Gastrocnemius medialis (tissue), 4 donors: Measurements from ENCODE around the gene GMCL2. TPM values are rescaled to one million over a fixed set of nuclear protein-coding genes. Genes with fewer than 3 reads are reported as not detected.
A peak's percentile ranks its signal among the peaks of the same experiment; 100 is the strongest.

ENCODE experiments used
- ATAC-seq, 2 donors: fragments of 150-250 bp; one replicate each; pipeline ENCODE4 v1.9.1; 2016
- DNase-seq, 2 donors: peaks; one replicate each; pipeline ENCODE4 v3.0.0-alpha.2; 2019
- H3K27ac ChIP-seq, 4 donors: fragments of 200-600 bp; sonication (generic); 1 replicate in 1 of 4; 2 replicates in 3 of 4; pipeline ENCODE4 v1.5.1; 2016 to 2018; ENCODE audit warnings: mild to moderate bottlenecking in 2 of 4, moderate library complexity in 1 of 4
- H3K27me3 ChIP-seq, 3 donors: fragments of 200-600 bp; sonication (generic) in 2 of 3; 1 replicate in 1 of 3; 2 replicates in 2 of 3; pipeline versions ENCODE4 v1.5.1 to v1.6.0; 2016 to 2019; ENCODE audit warnings: mild to moderate bottlenecking in 1 of 3, moderate library complexity in 1 of 3
- H3K36me3 ChIP-seq, 2 donors: fragments of 200-600 bp; sonication (generic) in 1 of 2; one replicate each; pipeline ENCODE4 v1.5.1; 2017 to 2018
- H3K4me1 ChIP-seq, 2 donors: fragments of 200-600 bp; sonication (generic) in 1 of 2; one replicate each; pipeline ENCODE4 v1.5.1; 2016 to 2017; ENCODE audit warnings: mild to moderate bottlenecking in 2 of 2
- H3K4me3 ChIP-seq, 4 donors: fragments of 200-600 bp; sonication (generic) in 3 of 4; 1 replicate in 1 of 4; 2 replicates in 3 of 4; pipeline ENCODE4 v1.5.1; 2016 to 2019; ENCODE audit warnings: mild to moderate bottlenecking in 2 of 4
- H3K9me3 ChIP-seq, 3 donors: fragments of 200-600 bp; sonication (generic) in 2 of 3; 1 replicate in 1 of 3; 2 replicates in 2 of 3; pipeline ENCODE4 v1.5.1; 2016 to 2019
- CTCF ChIP-seq, 5 experiments: fragments of 450-650 bp in 3 of 5; fragments of 200-600 bp in 2 of 5; sonication (generic) in 2 of 5; IDR thresholded peaks in 4 of 5; conservative IDR thresholded peaks in 1 of 5; 1 replicate in 4 of 5; 2 replicates in 1 of 5; pipeline ENCODE4 v1.5.1; 2016 to 2019; ENCODE audit warnings: antibody characterized with exemption in 5 of 5, mild to moderate bottlenecking in 3 of 5, moderate library complexity in 3 of 5
- POLR2A ChIP-seq, 2 donors: fragments of 450-650 bp; IDR thresholded peaks; one replicate each; pipeline ENCODE4 v1.6.1; 2017; ENCODE audit warnings: antibody characterized with exemption in 2 of 2, mild to moderate bottlenecking in 2 of 2, moderate library complexity in 2 of 2
- in situ Hi-C, 4 donors: fragments of 200-750 bp; cut with MboI; loops; one replicate each; pipeline versions ENCODE4 v1.15.0 to v1.8.0; 2017; ENCODE audit warnings: low sequenced_read_pairs in 4 of 4
- intact Hi-C: fragments of 100-400 bp; cut with DNase I; formaldehyde crosslinking; loops from one replicate; pipeline ENCODE4 v1.15.1; 2023; ENCODE audit warnings: low total_unique reads
- total RNA-seq, 4 donors: library from RNA; depleted of rRNA; stranded (reverse); fragments of >200 nt; gene quantifications; one replicate each; pipeline versions ENCODE4 v1.1.0 to v1.2.3, GENCODE V29; 2016

The GMCL2 gene
- total RNA-seq, 4 donors from 2014 or later: not detected

GRCh38 chr5:178194026-178194425 lies 6.9 kb upstream of the GMCL2 start:
- no peak for ATAC-seq
- no peaks in the 10 kb centered on the region for H3K27me3 ChIP-seq
- no peaks in the 10 kb centered on the region for H3K4me1 ChIP-seq
- in situ Hi-C loops (no loop called here), intact Hi-C loops (no loop called here)
- no peak overlapping the region for H3K27ac ChIP-seq
- no peaks in the 10 kb centered on the region for H3K36me3 ChIP-seq
- TF ChIP-seq CTCF (IDR thresholded peaks at IDR 0.05 in 4 of 5, conservative IDR thresholded peaks at IDR 0.05 in 1 of 5): no peak
- TF ChIP-seq POLR2A (IDR thresholded peaks at IDR 0.05): no peak
- no peak for DNase-seq
- H3K4me3 ChIP-seq: no peak overlapping the region
- no peaks in the 10 kb centered on the region for H3K9me3 ChIP-seq

GRCh38 chr5:178193251-178193809 lies 6.2 kb upstream of the GMCL2 start:
- in situ Hi-C loops: no loop called here
- H3K36me3 ChIP-seq: no peaks in the 10 kb centered on the region
- no peaks in the 10 kb centered on the region for H3K4me1 ChIP-seq
- no peak for DNase-seq
- TF ChIP-seq POLR2A (IDR thresholded peaks at IDR 0.05) (no peak), CTCF (IDR thresholded peaks at IDR 0.05 in 4 of 5, conservative IDR thresholded peaks at IDR 0.05 in 1 of 5) (no peak)
- intact Hi-C loops: no loop called here
- no peak overlapping the region for H3K4me3 ChIP-seq
- no peak overlapping the region for H3K27ac ChIP-seq
- no peak for ATAC-seq
- H3K9me3 ChIP-seq: no peaks in the 10 kb centered on the region
- H3K27me3 ChIP-seq: no peaks in the 10 kb centered on the region

GRCh38 chr5:178192787-178193186 lies 5.6 kb upstream of the GMCL2 start:
- TF ChIP-seq POLR2A (IDR thresholded peaks at IDR 0.05): no peak
- no peak for TF ChIP-seq CTCF (IDR thresholded peaks at IDR 0.05 in 4 of 5, conservative IDR thresholded peaks at IDR 0.05 in 1 of 5)
- ATAC-seq: no peak
- in situ Hi-C loops: no loop called here

GRCh38 chr5:178192244-178192643 lies 5.1 kb upstream of the GMCL2 start:
- no peak for DNase-seq
- no peaks in the 10 kb centered on the region for H3K27me3 ChIP-seq
- ATAC-seq: peak; percentile 64 to 77
- H3K4me1 ChIP-seq: no peaks in the 10 kb centered on the region
- H3K9me3 ChIP-seq: no peaks in the 10 kb centered on the region
- in situ Hi-C loops: no loop called here
- no peaks in the 10 kb centered on the region for H3K36me3 ChIP-seq
- no peak overlapping the region for H3K4me3 ChIP-seq
- intact Hi-C loops: no loop called here
- H3K27ac ChIP-seq: no peak overlapping the region
- TF ChIP-seq CTCF (IDR thresholded peaks at IDR 0.05 in 4 of 5, conservative IDR thresholded peaks at IDR 0.05 in 1 of 5) (no peak), POLR2A (IDR thresholded peaks at IDR 0.05) (no peak)

More at GRCh38 chr5:178192787-178193186, 5.6 kb upstream of the GMCL2 start:
- Histone ChIP-seq H3K9me3 (no peaks in the 10 kb centered on the region), H3K4me1 (no peaks in the 10 kb centered on the region), H3K27ac (no peak overlapping the region), H3K4me3 (no peak overlapping the region), H3K27me3 (no peaks in the 10 kb centered on the region), H3K36me3 (no peaks in the 10 kb centered on the region)
- DNase-seq: no peak
- intact Hi-C loops: no loop called here

- intact Hi-C loops: no loop called here
- ATAC-seq: no peak
These were observed 4.5 kb upstream of the GMCL2 start for GRCh38 chr5:178191661-178192060.

More at GRCh38 chr5:178191661-178192060, 4.5 kb upstream of the GMCL2 start:
- no peak for DNase-seq
- Histone ChIP-seq H3K9me3 (no peaks in the 10 kb centered on the region), H3K27ac (no peak overlapping the region), H3K4me3 (no peak overlapping the region), H3K4me1 (no peaks in the 10 kb centered on the region), H3K36me3 (no peaks in the 10 kb centered on the region), H3K27me3 (no peaks in the 10 kb centered on the region)
- in situ Hi-C loops: no loop called here
- no peak for TF ChIP-seq POLR2A (IDR thresholded peaks at IDR 0.05)
- no peak for TF ChIP-seq CTCF (IDR thresholded peaks at IDR 0.05 in 4 of 5, conservative IDR thresholded peaks at IDR 0.05 in 1 of 5)
